ENCODE results near the gene PLD5.
A peak's percentile ranks its signal among the peaks of the same experiment; 100 is the strongest.
"Not testable (repeated sequence)": the region's sequence is repeated elsewhere in the genome, so short reads cannot be mapped to it uniquely, and the experiment has no call there.

Gene PLD5

GRCh38 chr1:242428399-242429190 is 95.9 kb downstream of the PLD5 start:
- FAIRE-seq = no peak

GRCh38 chr1:242427519-242427918 is 97.0 kb downstream of the PLD5 start:
- FAIRE-seq (no peak), DNase-seq (ENCODE audit: insufficient read length, low spot score) (no peak)

More at GRCh38 chr1:242428399-242429190, 95.9 kb downstream of the PLD5 start:
- DNase-seq (ENCODE audit: insufficient read length, low spot score) = no peak

- FAIRE-seq (no peak), DNase-seq (ENCODE audit: insufficient read length, low spot score) (no peak)
Measured at GRCh38 chr1:242426271-242426905, 98.1 kb downstream of the PLD5 start.

DNA sequence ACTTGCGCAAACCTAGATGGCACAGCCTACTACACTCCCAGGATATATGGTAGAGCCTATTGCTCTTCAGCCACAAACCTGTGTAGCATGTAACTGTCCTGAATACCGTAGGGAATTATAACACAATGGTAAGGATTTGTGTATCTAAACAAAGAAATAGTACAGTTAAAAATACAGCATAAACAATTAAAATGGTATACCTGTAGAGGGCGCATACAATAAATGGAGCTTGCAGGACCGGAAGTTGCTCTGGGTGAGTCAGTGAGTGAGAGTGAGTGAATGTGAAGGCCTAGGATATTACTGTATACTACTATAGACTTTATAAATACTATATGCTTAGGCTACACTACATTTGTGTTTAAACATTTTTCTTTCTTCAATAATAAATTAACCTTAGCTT is 99.3 kb downstream of the PLD5 start:
- no peak for FAIRE-seq

DNA sequence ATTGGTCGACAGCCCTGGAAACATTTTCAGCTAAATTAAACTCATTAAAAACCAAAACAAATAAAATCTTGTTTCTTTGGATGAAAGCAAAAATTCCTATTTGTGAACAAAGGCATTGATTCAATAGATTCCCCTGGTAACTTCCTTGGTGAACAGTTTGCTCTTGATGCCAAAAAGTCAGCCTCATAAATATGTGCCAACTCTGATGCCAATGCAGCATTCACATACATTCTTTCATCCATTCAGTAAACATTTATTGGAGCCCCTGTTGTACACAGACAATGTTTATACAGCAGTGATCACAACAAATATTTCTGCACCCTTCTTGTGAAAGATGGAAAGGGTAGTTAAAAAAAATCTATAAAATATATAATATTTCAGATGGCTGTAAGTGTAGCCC is 107.8 kb downstream of the PLD5 start:
- FAIRE-seq (no peak), DNase-seq (ENCODE audit: insufficient read length, low spot score) (no peak)

More for the DNA sequence above, 99.3 kb downstream of the PLD5 start:
- no peak for DNase-seq (ENCODE audit: insufficient read length, low spot score)

DNA sequence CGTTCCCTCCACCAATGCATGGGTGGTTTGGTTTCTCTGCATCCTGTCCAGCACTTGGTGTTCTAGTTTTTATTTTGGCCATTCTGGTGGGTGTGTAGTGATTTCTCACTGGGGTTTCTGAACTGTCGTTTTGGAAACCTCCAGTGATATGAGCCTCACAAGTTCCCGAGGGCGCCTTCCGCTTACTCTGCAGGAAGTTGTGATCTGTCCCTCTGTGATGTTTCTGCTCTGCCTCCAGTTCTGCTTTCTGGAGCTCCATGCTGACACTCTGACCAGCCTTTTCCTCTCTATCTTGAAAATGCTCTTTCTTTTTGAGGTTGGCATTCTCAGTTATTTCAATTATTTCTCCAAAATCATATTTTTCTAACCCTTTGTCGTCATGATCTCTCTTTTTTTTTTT is 111.6 kb downstream of the PLD5 start:
- FAIRE-seq (no peak), DNase-seq (ENCODE audit: insufficient read length, low spot score) (no peak)

DNA sequence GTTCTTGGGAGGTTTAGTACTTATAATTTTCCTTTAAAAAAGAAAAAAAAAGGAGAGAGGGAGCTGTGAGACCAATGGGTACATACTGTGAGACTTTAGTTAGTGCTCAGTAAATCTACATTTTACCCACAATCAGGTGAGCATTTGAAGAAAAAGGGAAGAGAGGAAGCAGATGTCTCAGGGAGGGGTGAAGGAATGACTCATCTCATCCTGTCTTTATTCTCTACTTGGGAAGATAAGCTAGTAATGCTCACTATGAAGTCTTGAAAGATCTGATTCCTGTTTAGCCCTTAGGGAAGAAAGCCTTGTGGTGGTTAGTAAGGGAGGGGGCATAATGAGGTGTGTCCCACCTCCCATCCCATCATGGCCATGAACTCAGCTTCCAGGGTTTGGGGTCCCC is 112.6 kb downstream of the PLD5 start:
- no peak for DNase-seq (ENCODE audit: insufficient read length, low spot score)
- FAIRE-seq = no peak

GRCh38 chr1:242405947-242406346 is 118.5 kb downstream of the PLD5 start:
- FAIRE-seq = no peak
- no peak for DNase-seq (ENCODE audit: insufficient read length, low spot score)

GRCh38 chr1:242404296-242404695 is 120.2 kb downstream of the PLD5 start:
- DNase-seq (ENCODE audit: insufficient read length, low spot score) = no peak
- FAIRE-seq = no peak

DNA sequence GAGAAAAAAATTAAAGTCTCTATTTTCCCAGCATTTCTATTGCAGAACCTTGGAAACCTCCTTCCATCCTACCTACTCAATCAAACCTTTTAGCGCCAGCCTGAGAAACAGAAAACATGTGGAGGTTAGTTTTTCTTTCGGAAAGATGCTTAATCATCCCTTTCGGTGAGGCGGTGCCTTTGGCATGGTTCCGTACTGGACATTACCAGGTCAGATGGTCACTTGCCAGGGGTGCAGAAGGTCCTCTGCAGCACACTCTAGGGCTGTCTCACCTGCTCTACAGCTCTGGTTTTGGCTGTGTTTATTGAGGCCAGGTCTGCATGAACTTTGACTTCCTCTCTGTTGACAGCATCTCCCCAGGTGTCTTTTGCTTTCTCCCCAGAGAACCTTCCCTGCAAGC is 121.5 kb downstream of the PLD5 start:
- DNase-seq (ENCODE audit: insufficient read length, low spot score) (no peak), FAIRE-seq (no peak)

DNA sequence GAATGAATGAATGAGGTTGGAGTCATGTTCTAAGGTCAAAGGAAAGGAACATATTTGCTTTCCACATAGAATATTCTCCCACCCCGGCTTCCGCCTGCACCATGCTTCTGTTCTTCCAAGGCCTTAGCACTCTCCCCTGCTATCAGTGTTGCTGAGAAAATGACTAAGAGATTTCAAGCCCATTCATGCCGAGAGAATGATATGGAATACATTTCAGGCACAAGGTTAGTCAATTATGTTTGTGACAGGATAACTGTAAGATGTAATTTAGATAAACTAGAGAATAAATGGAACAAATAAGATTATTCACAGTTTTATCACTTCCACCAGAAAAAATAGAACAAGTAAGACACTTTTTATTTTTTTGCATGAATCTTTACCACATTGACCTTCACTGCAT is 122.6 kb downstream of the PLD5 start:
- DNase-seq (ENCODE audit: insufficient read length, low spot score) (no peak), FAIRE-seq (no peak)

DNA sequence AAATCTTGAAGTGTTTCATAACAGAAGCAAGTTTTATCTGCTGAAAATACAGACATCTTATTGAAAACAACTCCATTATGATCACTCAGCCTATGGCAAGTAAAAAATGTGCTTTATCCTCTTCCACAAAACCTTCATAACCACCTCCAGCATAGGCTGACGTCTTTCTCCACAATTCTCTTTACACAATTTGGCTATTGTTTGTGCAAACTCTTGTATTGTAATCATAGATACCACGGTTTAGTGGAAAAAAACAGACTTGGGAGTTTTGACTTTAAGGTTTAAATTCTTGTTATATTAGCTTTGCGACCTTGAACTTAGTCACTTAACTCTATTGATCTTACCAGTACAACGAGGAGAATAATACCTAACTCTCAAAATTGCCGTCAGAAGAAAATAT is 126.1 kb downstream of the PLD5 start:
- FAIRE-seq = no peak
- DNase-seq (ENCODE audit: insufficient read length, low spot score) = no peak

DNA sequence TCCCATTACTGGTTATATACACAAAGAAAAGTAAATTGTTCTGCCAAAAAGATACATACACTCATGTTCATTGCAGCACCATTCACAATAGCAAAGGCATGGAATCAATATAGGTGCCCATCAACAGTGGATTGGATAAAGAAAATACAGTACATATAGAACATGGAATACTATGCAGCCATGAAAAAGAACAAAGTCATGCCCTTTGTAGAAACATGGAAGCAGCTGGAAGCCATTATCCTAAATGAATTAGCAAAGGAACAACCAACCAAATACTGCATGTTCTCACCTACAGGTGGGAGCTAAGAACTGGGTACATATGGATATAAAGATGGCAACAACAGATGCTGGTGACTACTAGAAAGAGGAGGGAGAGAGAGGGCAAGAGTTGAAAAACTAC is 132.6 kb downstream of the PLD5 start:
- DNase-seq (ENCODE audit: insufficient read length, low spot score) = no peak
- FAIRE-seq = no peak

- DNase-seq (ENCODE audit: insufficient read length, low spot score); FAIRE-seq: not testable (repeated sequence)
Measured at GRCh38 chr1:242376121-242376520, 148.4 kb downstream of the PLD5 start.

DNA sequence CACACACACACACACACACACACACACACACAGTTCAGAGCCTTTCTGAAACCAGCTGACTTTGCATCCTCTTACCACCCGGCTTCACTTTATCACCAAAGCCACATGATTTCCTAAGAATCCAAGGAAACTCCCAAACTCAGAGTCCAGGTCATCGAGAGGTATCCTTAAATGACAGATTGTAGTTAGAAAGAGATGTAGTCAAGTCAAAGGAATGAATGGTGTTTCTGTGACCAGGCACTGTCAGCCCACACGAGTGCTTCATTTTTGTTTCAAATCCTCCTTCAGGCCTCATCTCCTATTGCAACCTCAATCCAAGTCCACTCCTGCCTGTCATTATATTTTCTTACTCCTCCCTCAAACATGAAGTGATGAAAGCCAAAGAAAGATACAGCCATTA is 174.1 kb downstream of the PLD5 start:
- FAIRE-seq = not testable (repeated sequence)

GRCh38 chr1:242349636-242350035 is 174.9 kb downstream of the PLD5 start:
- DNase-seq (ENCODE audit: insufficient read length, low spot score) (no peak), FAIRE-seq (no peak)

More for the DNA sequence above, 174.1 kb downstream of the PLD5 start:
- DNase-seq (ENCODE audit: insufficient read length, low spot score) = not testable (repeated sequence)

GRCh38 chr1:242330865-242331264 is 193.6 kb downstream of the PLD5 start:
- peak; percentile 87 for FAIRE-seq

GRCh38 chr1:242327381-242327780 is 197.1 kb downstream of the PLD5 start:
- FAIRE-seq; DNase-seq (ENCODE audit: insufficient read length, low spot score): not testable (repeated sequence)

More at GRCh38 chr1:242330865-242331264, 193.6 kb downstream of the PLD5 start:
- not testable (repeated sequence) for DNase-seq (ENCODE audit: insufficient read length, low spot score)

DNA sequence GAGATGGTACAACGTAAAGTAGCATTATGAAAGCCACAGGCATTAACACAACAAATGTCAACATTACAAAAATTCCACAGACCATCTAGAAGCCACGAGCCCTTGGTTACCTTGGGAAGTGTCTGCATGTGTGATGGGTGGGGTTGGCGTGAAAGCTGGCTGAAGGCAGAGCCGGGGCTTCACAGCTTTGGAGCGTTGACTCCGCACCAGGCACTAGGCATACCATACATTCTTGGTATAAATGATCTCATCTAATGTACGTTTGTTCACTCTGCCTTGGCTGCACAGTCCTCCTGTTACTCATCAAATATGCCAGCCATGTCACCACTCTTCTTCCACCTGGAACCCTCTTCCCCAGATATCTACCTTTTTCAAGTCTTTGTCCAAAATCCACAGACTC is 202.5 kb downstream of the PLD5 start:
- FAIRE-seq; DNase-seq (ENCODE audit: insufficient read length, low spot score): not testable (repeated sequence)

GRCh38 chr1:242318140-242318539 is 206.4 kb downstream of the PLD5 start:
- FAIRE-seq (no peak), DNase-seq (ENCODE audit: insufficient read length, low spot score) (no peak)

GRCh38 chr1:242314865-242315264 is 209.6 kb downstream of the PLD5 start:
- not testable (repeated sequence) for FAIRE-seq; DNase-seq (ENCODE audit: insufficient read length, low spot score)

DNA sequence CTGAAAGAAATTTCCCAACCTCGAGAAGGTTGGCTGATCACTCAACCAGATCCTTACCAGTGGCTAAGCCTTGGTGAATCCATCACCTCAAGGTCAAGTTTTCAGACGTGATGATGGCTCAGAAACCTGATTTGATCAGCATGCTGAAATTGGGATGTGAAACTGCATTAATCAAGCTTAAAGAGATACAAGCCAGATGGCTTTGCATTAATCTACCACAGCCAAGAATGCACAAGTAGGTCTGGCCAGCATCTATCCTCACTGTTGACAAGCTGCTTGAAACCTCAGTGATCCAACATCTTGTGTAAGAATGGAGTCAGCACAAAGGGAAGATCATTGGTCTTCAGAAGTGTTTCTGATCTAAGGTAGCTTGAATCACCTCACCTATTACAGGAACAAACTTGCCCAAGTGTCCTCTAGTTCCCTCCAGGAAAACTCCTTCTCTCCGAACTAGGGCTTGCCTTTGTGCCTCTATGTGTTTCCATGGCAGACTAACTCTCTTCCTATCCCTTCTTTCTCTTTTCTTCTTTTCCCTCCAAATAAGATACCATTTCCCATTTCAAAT is 210.3 kb downstream of the PLD5 start:
- not testable (repeated sequence) for FAIRE-seq; DNase-seq (ENCODE audit: insufficient read length, low spot score)

Data from GM19239 (cell line).